Calu3 (cell line): ENCODE results near the gene CTNNA2. TPM values are rescaled to one million over a fixed set of nuclear protein-coding genes. Genes with fewer than 3 reads are reported as not detected.

ENCODE experiments used
- BruUV-seq: library from RNA; stranded (reverse); fragments of 400-500 nt; replicated peaks from 2 replicates; lab custom pipeline; 2021; lab: Mats Ljungman, UMichigan
- CTCF ChIA-PET: fragments of 300-600 bp; sonication (Branson Sonifier 250); formaldehyde crosslinking; loops from one replicate; lab custom pipeline; 2022; ENCODE audit warnings: antibody characterized with exemption; lab: Charles Lee
- DNase-seq: peaks from one replicate; pipeline ENCODE4 v3.0.0; 2022
- H3K27ac Mint-ChIP-seq: one replicate; pipeline ENCODE4 v1.8.0; 2022; ENCODE audit warnings: mixed read lengths; ENCODE audit not compliant: unreplicated experiment
- H3K27me3 Mint-ChIP-seq: one replicate; pipeline ENCODE4 v1.8.0; 2022; ENCODE audit warnings: mixed read lengths; ENCODE audit not compliant: unreplicated experiment
- H3K36me3 Mint-ChIP-seq: one replicate; pipeline ENCODE4 v1.8.0; 2022; ENCODE audit warnings: mild to moderate bottlenecking, moderate library complexity, mixed read lengths; ENCODE audit not compliant: insufficient read depth, unreplicated experiment
- H3K4me1 Mint-ChIP-seq: one replicate; pipeline ENCODE4 v1.8.0; 2022; ENCODE audit warnings: mild to moderate bottlenecking, low read depth, mixed read lengths; ENCODE audit not compliant: unreplicated experiment
- H3K4me3 Mint-ChIP-seq: one replicate; pipeline ENCODE4 v1.8.0; 2022; ENCODE audit warnings: mild to moderate bottlenecking, low read depth, moderate library complexity, mixed read lengths; ENCODE audit not compliant: unreplicated experiment
- H3K9me3 Mint-ChIP-seq: one replicate; pipeline ENCODE4 v1.8.0; 2022; ENCODE audit warnings: low read depth, mixed read lengths; ENCODE audit not compliant: unreplicated experiment
- CTCF ChIP-seq: fragments of 200-600 bp; IDR thresholded peaks from one replicate; pipeline ENCODE4 v1.8.0; 2022; ENCODE audit warnings: antibody characterized with exemption; ENCODE audit not compliant: unreplicated experiment
- intact Hi-C: fragments of 100-400 bp; cut with micrococcal nuclease; formaldehyde crosslinking; loops from one replicate; pipeline ENCODE4 v1.10.0; 2022; ENCODE audit not compliant: unreplicated experiment
- total RNA-seq: library from RNA; stranded (reverse); gene quantifications from 2 replicates; pipeline ENCODE4 v1.2.3, GENCODE V29; 2022

CTNNA2 gene
- total RNA-seq, 1 experiment from 2014 or later, result not detected

GRCh38 chr2:80499095-80499494, 986.2 kb downstream of the CTNNA2 start:
- BruUV-seq, result no TSS peak
- H3K27me3 Mint-ChIP-seq, result no peaks in the 10 kb centered on the region
- CTCF ChIA-PET, result no interaction called here
- intact Hi-C loops, result no loop called here
- no peak for DNase-seq
- no peak overlapping the region for H3K27ac Mint-ChIP-seq
- peaks cover 9% of the 10 kb centered on the region for H3K9me3 Mint-ChIP-seq
- no peak for TF ChIP-seq CTCF
- H3K36me3 Mint-ChIP-seq, result no peaks in the 10 kb centered on the region
- no peak overlapping the region for H3K4me3 Mint-ChIP-seq
- H3K4me1 Mint-ChIP-seq, result no peaks in the 10 kb centered on the region

GRCh38 chr2:80501874-80502624, 989.2 kb downstream of the CTNNA2 start:
- no peaks in the 10 kb centered on the region for H3K27me3 Mint-ChIP-seq
- BruUV-seq, result no TSS peak
- no peak for DNase-seq
- H3K9me3 Mint-ChIP-seq, result peaks cover 13% of the 10 kb centered on the region
- intact Hi-C loops, result no loop called here
- CTCF ChIA-PET, result no interaction called here
- TF ChIP-seq CTCF, result no peak
- H3K27ac Mint-ChIP-seq, result no peak overlapping the region
- no peaks in the 10 kb centered on the region for H3K4me1 Mint-ChIP-seq
- no peak overlapping the region for H3K4me3 Mint-ChIP-seq
- no peaks in the 10 kb centered on the region for H3K36me3 Mint-ChIP-seq

- TF ChIP-seq CTCF, result no peak
- intact Hi-C loops, result no loop called here
- no peaks in the 10 kb centered on the region for H3K36me3 Mint-ChIP-seq
- BruUV-seq, result no TSS peak
- peaks cover 22% of the 10 kb centered on the region for H3K9me3 Mint-ChIP-seq
- CTCF ChIA-PET, result no interaction called here
- no peak overlapping the region for H3K27ac Mint-ChIP-seq
- H3K4me1 Mint-ChIP-seq, result no peaks in the 10 kb centered on the region
- H3K27me3 Mint-ChIP-seq, result no peaks in the 10 kb centered on the region
- no peak overlapping the region for H3K4me3 Mint-ChIP-seq
- DNase-seq, result no peak
Measured at GRCh38 chr2:80506563-80506962, 993.7 kb downstream of the CTNNA2 start.

GRCh38 chr2:80510716-80511115, 997.9 kb downstream of the CTNNA2 start:
- Mint-ChIP-seq H3K27me3 (no peaks in the 10 kb centered on the region), H3K4me3 (no peak overlapping the region), H3K4me1 (no peaks in the 10 kb centered on the region), H3K27ac (no peak overlapping the region), H3K9me3 (peaks cover 20% of the 10 kb centered on the region), H3K36me3 (no peaks in the 10 kb centered on the region)
- intact Hi-C loops, result no loop called here
- no peak for TF ChIP-seq CTCF
- DNase-seq, result no peak
- no TSS peak for BruUV-seq
- CTCF ChIA-PET, result no interaction called here
